Iris pigment epithelial cell (primary cell): ENCODE measurements around the gene LHX8.
"Not testable (repeated sequence)": the region's sequence is repeated elsewhere in the genome, so short reads cannot be mapped to it uniquely, and the experiment has no call there.

Source experiments
- DNase-seq: peaks from one replicate; pipeline ENCODE4 v3.0.0-alpha.2; 2011; ENCODE audit warnings: low read depth

Gene LHX8

DNA sequence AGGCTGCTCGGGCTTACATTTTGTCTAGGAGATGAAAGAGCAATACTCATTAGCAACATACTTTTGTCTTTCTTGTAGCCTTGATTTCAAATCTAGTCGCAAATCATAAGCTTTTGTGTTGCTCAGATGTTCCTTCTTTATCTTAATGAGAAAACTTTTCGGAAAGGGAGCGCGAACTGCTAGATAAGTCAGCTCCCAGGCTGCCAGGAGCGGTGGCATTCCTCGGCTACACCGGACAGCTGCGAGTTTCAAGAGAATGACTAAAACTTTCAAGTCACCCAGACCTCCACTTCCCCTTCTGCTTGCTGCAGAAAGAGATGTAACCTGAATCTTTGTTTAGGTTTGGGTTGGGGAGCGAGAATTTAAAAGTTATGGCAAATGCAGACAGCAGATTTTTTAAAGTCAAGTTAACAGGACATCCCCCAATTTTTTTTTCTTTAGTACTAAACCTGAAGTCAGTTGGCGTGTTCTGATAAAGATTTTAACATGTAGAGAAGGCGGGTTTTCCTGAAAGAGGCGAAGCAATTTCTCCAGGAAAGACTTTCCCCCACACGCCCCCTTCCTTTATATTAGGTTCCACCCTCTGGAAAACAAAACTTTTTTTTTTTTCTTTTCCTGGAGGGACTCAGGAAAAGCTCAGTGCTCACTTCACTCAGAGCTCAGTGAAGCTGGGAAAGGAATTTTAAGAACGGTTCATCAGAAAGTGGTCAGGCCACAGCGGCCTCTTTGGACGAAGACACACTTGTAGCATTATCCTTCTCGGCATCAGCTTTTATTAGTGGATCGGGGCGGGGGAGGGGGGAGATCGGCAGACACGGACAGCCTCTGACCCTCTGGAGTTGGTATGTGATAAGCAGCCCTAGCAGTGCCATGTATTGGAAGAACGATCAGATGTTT is at the start of gene LHX8:
LHX8 (plus strand) TSS at position 639 of the 897 bp plus-strand sequence. CDS start 2,227 bp downstream, outside the sequence.
- no peak for DNase-seq

DNA sequence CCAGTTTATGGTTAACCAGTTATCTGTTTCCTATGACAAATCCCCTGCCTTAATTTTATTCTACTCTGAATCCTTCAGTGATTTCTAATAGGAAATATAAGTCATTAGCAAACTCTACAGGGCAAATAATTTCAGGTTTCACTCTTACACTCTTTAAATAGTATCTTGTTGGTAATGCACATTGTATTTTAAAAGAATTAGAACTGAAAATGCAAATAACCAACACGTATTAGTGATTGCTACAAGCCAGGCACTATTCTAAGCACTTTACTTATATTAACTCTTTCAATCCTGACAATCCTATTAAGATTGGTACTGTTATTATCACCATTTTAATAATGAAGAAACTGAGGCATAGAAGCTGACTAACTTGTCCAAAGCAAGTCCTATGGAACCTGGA is 48.3 kb upstream of the LHX8 start:
- no peak for DNase-seq

DNA sequence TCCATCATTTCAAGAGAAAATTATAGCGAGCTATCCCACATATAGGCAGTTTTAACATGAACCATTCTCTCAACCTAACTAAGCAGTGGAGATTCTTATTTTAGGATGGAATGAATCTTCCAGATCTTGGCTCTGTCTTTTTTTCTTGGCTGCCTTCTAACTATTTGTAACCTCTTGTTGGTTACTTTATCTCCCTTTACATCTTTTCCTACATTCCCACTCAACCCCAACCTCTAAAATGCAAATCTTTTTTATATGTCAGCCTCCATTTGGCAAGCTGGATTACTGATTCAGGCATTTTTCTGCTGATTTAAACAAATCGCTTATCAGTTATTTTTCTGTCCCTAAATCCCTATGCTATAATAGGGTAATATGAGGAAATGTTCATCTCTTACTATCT is 46.9 kb upstream of the LHX8 start:
- no peak for DNase-seq

DNA sequence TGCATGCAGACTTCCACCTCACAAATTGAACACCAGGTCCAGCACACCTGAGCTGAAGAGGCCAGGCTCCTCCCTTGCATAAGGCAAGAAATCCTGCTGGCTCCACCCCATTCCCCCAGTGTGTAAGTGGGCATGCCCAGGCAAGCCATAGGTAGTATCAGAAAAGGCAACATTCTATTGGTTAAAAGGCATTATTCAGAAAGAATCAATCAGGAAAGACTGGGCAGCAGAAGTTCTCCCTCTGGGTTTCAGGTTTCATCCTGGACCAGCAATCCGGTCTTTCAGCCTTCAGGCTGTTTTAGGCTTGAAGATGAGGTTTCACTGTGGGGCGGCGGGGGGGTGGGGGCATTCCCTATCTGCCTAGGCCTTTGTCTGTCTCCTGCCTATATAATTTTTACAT is 42.0 kb upstream of the LHX8 start:
- DNase-seq: no peak

DNA sequence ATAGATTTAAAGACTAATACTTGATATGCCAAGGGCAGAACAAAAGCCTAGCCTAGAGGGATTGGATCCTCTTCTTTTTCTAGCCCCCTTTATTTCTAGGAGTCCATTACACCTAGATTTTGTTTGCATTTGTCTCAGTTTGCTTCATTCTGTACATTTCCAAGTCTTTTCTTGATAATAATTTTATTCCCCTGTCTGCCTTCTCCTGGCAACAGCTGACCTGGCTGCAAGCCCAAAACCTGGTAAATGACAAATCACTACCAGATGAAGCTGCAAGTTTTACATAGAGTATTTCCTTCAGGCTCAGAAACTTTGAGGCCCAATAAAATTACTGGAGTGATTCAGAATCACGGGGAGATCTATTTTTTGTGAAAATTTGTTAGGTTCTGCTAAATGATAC is 36.5 kb upstream of the LHX8 start:
- no peak for DNase-seq

DNA sequence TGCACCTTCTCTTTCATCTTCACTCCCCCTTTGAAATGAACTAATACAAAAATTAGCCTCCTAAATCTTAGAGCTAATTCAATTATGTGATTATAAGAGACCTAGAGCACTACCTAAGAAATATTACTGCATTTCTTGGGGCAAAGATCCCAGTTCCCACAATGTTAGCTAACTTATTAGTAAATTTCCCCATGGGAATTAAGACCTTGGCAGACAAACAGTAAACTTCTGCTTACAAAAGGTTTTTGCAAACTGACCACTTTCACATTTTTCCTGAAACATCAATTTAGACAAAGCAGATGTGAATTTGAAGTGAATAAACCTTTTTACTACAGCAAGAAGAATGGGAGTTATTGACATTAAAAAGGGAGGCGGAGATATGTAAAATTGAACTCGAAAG is 34.6 kb upstream of the LHX8 start:
- DNase-seq: no peak

DNA sequence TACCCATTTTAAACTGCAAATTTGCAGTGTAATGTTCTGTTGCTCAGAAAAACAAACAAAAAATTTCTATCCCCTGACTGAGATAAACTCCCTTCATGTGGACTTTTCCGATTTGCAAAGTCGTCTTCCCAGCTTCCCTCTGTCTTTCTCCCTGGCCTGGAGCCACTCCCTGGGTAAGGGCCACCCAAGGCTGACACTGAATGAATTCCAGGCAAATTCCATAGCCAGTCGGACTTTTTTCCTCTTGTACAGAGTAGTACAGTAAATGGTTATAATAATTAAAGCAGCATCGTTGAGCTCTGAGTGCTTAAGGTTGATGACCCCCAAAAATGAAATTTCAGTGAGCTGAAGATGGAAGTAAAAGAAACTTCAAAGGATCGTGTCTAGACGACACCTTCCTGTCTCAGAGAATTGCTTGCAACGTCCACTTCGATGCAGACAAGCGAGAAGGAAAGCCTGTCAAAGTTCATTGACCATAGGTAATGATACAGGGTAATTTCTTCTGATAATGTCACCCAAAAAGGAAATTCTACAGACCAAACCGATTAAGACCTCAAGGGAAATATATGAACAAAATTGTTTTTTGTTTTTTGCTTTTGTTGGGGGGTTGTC is 33.6 kb upstream of the LHX8 start:
- DNase-seq: no peak

DNA sequence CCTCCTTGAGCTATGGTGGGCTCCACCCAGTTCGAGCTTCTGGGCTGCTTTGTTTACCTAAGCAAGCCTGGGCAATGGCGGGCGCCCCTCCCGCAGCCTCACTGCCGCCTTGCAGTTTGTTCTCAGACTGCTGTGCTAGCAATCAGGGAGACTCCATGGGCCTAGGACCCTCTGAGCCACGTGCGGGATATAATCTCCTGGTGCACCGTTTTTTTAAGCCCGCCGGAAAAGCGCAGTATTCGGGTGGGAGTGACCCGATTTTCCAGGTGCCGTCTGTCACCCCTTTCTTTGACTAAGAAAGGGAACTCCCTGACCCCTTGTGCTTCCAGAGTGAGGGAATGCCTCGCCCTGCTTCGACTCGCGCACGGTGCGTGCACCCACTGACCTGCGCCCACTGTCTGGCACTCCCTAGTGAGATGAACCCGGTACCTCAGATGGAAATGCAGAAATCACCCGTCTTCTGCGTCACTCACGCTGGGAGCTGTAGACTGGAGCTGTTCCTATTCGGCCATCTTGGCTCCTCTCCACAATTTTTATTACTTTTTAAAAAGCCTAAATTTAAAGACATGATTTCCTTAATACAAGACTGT is 21.7 kb upstream of the LHX8 start:
- not testable (repeated sequence) for DNase-seq

DNA sequence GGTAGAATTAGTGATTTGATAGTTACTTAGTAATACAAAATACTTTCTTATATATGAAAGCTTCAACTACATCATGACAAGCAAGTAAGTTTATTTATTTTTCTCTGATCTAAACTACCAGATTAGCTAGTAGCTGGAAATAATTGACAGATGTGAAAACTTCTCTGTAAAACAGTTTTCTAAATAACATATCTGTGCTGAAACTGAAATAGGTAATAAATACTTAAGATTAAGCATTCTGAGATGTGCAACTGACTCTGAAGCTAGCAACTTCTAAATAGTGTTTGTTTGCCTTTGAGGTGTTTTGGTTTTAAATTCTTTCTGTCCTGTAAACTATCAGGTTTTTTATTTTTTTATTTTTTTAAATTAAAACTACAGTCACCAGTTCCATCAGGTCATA is 18.5 kb upstream of the LHX8 start:
- no peak for DNase-seq

DNA sequence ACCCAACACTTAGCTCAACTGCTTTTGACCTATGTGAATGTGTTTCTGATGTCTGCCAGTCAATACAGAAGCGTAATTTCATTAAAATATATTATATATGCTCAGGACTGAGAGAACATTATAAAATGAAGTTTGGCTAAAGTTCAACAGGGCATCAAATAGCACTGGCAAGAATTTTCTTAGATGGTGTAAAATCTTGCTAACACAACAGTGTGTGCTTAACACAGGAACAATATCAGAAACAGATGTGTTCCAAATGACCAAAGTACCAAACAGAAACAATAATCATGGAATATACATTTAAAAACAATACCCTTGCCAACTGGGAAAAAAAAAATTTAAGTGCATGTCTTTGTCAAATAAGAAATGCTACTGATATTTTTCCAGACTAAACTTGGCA is 10.4 kb upstream of the LHX8 start:
- no peak for DNase-seq

DNA sequence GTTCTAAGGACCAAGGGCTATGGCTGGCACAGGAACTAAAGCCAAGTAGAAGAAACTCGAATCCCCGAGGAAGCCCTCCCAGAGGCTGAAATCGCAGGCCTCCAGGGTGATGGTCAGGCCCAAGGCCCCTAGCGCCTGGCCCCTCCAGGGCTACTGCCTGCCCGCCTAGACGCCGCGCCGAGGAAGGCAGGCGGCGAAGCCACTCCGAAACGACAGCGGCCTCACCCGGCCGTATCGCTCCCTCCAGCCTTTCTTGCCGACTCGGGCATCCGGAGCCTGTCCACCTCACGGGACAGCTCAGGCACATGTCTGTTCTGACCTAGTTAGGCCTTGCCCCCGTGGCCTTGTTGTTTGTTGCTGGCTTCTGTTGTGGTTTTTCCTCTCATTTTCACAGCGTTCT is 9.7 kb upstream of the LHX8 start:
- DNase-seq: no peak

DNA sequence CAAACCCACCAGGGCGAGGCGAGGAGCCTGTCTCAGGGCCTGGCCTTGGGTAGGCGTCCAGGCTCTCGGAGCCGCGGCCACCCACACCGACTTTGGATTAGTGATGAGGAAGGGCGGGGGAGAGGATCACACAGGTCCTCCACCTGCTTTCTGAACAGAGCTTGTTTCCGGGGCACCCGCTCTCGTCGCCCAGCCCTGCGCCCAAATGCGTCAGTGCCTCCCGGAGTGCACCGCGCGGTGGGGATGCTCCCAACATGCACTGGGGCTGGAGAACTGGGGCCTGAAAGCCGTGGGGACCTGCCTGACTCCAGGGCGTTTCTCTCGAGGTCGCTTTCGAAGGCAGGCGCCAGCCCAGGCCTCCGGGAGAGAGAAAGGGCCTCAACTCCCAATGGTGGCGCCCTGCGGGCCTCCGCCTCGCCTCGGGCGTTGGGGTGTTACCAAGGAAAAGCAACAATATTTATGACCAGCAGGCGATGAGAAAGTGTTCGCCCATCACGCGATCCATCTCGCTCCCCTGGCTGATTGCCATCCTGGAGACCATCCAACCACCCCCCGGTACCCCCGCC is 8.9 kb upstream of the LHX8 start:
- DNase-seq: no peak

DNA sequence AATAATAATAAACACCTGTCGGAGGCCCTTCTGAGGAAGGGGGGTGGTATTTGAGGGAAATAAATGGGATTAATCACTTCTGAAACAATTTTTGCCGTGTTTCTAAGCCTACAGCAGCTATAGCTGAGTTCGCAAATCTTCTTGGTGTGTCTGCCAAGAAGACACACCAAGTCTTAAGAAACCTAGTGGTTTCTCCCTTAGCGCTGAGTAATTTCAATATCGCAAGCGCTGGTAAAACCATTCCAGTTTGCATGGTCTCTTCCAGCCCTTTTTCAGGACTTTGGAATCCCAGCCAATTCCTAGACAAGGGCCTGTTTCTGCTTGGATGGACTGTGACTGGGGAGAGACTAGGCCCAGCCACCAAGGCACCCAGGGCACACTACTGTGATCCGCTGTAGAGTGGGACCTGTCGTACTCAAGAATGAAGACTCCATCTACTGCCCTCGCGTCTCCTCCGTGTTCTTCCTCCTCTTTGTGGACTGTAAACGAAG is 7.5 kb upstream of the LHX8 start:
- DNase-seq: no peak

DNA sequence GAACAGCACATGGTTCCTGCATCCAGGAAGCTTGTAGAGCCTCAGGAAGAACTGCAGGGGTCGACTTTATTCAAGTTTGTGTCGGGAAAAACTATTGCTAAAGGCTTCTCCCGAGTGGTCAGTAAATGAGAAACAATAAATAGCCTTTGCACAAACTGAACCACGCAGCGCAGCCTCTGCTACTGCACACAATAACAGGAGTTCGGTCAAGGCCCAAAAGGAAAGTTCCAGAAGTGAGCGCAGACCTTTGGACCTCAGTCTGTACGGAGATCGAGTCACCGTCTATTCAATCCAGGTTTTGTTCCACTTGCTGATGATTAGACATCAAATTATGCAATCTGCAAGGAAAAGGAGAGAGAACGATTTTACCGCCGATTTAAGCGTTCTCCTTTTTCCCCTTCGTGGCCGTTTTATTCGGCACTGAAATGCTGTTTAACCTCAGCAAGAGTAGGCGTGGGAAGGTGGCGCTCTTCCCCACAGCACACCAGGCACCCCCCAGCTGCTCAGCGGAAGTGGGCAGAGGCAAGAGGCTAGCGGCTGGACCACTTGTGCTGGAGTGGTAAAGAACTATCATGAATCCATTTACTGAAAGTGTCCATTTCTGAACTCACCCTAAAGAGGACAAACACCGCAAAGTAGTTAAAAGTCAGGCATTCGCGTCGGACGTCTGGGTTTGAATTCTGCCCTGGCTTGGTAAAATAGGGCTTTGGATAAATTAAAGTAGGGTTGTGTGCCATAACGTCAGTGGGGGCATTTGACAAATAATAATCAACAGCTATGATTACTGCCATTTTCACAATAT is 6.1 kb upstream of the LHX8 start:
- no peak for DNase-seq

DNA sequence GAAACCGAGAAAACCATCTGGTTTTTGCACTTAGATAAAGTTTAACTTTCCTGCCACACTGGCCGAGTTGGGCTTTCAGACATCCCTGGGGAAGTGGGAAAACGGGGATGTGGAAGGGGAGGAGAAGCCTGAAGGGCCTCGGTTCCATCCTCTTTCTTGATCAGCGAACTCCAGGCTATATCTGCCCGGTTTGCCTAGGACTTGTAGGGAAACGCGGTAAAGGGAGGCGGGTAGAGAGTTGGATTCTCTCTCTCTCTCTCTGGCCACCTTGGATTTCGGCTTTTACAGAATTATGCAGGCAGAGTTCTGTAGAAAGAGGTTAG is 4.6 kb upstream of the LHX8 start:
- DNase-seq: no peak

DNA sequence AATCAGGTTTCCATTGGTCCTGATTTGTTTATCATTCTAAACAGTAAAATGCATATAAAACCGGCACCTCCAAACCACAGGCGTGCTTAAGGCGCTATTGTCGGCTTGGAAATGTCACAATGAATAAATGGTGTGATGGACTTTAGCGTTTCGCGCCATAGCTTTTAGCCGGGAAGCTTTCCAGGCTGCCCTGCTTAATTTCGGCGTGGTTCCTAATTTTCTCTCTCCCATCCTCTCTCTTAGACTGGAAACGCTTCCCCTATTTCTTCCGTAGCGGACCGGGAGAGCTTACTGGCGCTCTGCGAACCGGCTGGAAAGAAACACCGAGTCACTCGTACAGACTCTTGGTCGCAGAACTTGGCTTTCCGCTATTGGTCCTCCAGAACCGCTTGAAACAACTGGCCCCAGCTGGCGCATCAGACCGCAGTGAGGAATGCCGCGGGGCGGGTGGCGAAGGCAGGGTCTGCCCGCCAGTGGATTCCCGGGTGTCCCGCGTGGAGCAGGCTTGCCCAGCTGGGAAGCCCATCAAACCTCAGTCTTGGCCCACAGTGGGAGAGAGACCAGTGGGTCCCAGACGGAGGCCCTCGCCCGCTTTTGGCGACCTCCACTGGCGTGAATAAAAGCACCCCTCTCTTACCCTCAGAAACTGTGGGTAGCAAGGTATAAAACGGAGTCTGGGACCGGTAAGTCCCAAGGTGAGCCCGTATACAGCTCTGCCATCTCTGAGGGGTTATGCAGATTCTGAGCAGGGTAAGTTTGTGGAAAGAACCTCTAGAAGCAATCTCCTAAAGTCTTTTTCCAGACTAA is 4.0 kb upstream of the LHX8 start:
- DNase-seq: no peak

DNA sequence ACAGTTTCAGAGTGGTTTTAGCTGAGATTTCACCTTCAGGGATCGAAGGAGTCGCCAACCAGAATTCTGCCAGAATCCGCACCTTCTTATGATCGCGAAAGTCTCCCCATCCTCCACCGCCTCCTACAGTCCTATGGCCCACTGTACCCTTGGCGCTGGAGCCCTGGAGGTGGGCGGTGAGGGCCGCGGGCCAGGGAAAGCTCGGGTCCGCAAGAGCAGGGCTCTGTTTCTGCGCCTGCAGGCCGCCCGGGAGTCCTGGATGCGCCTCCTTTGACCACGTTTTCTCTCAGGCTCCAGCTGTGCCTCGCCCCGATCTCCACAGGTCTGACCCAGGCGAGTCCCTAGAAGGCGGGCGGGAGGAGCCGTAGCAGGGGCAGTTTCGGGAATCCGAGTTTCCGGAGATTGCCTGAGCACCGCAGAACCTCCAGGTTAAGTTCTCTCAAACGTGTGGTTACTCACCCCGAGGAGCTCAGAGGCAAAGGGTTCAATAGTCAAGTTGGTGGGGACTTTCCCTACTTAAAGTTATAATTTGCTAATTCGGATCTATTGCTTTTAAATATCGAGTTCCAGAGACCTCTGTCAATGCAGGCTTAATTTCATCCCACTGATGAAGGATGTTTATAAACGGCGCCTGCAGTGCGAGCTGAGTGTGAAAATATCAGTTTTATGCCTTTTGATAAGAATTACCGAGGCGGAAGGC is 3.2 kb upstream of the LHX8 start:
- no peak for DNase-seq

DNA sequence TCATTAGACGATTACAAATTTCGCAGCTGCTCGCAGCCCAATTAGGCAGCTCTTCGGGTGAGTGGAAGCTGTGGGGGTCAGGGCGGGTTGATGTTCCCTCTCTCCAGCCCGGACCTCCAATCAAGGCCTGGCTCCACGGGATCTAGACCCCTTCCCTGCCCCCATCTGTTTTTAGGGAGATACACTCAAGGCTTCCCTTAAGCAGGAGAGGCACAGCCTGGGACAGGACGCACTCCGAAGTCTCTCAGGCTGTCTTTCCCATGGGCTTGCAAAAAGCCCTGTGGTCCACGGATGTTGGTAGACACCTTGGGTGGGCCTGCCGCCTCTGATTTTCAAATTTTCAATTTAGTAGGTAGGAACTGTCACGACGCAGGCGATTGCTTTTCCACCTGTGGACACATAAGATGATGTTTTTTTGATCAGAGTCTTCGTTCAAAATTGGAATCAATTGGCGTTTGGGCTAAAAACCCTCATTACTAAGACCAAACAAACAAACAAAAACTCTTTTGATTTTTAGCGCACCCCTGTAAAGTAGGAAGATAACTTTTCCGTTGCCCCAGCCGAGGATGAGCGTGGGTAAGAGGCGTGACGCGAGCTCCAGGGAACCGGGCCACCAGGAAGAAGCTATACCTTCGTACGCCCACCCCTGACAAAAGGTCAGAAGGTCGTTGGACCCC is 2.5 kb upstream of the LHX8 start:
- no peak for DNase-seq

DNA sequence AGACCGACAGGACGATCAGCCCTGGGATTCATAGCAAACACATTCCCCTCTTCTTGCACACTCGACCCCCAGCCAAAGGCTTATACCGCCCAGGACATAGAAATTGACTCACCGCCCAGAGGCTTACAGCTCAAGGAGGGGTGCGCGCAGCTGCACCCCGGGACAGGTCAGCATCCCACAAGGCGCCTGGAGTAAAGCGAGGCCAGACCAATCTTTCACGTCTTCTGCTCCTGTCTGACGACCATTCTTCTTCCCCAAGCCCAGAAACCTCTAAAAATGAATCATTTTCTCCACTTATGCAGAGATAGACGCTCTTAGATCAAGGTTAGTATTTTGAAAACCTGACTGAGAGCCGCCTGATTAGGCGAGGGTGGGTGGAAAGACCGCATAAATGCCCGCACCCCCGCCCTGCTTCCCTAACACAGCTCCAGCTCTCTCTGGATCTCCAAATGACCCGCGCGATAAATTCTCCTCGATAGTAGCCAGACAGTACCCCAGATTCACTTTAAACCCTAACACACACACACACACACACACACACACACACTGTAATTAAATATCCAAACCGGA is 1.9 kb upstream of the LHX8 start:
- DNase-seq: no peak
